ENCODE results near the gene COMTD1.
"Not testable (repeated sequence)": the region's sequence is repeated elsewhere in the genome, so short reads cannot be mapped to it uniquely, and the experiment has no call there.

Gene COMTD1

DNA sequence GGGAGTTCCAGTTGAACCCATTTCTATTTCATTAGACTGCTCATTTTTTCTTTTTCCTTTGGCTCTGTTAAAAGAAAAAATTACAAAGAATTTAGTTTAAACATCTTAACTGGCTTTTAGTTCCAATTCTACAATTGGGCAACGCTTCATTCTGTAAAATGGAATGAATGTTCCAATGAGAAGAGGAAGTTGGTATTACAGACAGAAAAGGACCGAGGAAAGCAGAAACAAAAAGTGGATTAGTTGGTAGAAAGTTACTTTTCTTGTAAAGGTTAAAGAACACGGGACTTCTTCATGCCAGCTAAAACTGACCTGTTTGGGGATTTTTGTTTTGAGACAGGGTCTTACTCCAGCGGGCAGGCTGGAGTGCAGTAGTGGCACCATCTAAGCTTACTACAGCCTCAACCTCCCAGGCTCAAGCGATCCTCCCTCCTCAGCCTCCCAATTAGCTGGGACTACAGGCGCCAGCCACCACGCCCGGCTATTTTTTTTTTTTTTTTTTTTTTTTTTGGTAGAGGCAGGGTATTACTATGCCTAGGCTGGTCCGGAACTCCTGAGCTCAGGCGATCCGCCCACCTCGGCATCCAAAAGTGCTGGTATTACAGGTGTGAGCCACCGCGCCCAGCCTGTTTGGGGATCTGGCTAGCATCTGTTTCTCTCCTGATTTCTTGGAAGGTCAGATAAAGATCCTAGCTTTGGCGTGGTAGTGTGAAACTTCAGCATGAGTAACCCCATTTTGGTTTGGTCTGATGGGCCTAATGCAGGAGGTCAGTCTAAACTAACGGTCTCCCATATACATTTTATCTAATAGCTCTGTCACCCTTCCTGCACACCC is 26.5 kb downstream of the COMTD1 start:
- Histone ChIP-seq H3K4me1 (no peaks in the 10 kb centered on the region), H3K4me3 (ENCODE audit: low read depth, low read length) (peak overlapping the region; percentile 88), H3K9me3 (no peaks in the 10 kb centered on the region), H3K36me3 (peaks cover 37% of the 10 kb centered on the region), H3K27me3 (no peaks in the 10 kb centered on the region)
- TF ChIP-seq CTCF (IDR thresholded peaks at IDR 0.05; ENCODE audit: low read depth, low read length) = no peak
- no peak for DNase-seq

GRCh38 chr10:75208181-75208580 is 27.6 kb downstream of the COMTD1 start:
- H3K9me3 ChIP-seq = no peaks in the 10 kb centered on the region
- H3K36me3 ChIP-seq = peaks cover 26% of the 10 kb centered on the region
- no peak for DNase-seq
- no peaks in the 10 kb centered on the region for H3K27me3 ChIP-seq
- H3K4me1 ChIP-seq = no peaks in the 10 kb centered on the region
- no peak overlapping the region for H3K4me3 ChIP-seq (ENCODE audit: low read depth, low read length)
- TF ChIP-seq CTCF (IDR thresholded peaks at IDR 0.05; ENCODE audit: low read depth, low read length) = no peak

GRCh38 chr10:75207857-75208144 is 28.0 kb downstream of the COMTD1 start:
- Histone ChIP-seq H3K4me3 (ENCODE audit: low read depth, low read length) (no peak overlapping the region), H3K4me1 (no peaks in the 10 kb centered on the region), H3K27me3 (no peaks in the 10 kb centered on the region), H3K9me3 (no peaks in the 10 kb centered on the region), H3K36me3 (peaks cover 22% of the 10 kb centered on the region)
- DNase-seq = no peak
- no peak for TF ChIP-seq CTCF (IDR thresholded peaks at IDR 0.05; ENCODE audit: low read depth, low read length)

DNA sequence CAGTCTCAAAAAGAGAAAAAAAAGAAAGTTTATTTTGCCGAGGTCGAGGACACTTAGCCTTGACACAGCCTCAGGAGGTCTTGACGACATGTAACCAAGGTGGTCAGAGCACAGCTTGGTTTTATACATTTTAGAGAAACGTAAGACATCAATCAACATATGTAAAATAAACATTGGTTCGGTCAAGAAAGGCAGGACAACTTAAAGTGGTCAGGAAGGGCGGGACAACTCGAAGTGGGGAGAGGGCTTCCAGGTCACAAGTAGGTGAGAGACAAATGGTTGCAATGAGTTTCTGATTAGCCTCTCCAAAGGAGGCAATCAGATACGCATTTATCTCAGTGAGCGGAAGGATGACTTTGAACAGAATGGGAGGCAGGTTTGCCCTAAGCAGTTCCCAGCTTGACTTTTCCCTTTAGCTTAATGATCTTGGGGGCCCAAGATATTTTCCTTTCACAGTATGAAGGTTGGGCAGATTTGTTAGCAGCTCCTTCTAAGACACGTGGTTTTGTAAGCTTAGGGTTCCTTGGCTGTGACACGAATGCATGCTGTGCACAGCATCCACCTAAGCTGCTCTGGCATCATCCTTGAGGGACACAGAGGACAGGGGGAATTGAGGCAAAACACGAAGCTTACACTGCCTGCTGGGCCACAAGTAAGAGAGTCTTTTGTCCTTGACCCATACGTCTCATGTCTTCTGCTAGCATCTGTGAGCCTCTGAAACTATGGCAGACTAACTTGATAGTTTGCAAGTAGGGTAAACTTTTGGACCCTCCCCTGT is 28.5 kb downstream of the COMTD1 start:
- Histone ChIP-seq H3K4me1 (no peaks in the 10 kb centered on the region), H3K36me3 (peaks cover 16% of the 10 kb centered on the region), H3K27me3 (no peaks in the 10 kb centered on the region), H3K4me3 (ENCODE audit: low read depth, low read length) (no peak overlapping the region), H3K9me3 (no peaks in the 10 kb centered on the region)
- TF ChIP-seq CTCF (IDR thresholded peaks at IDR 0.05; ENCODE audit: low read depth, low read length) = no peak
- DNase-seq = no peak

- H3K27me3 ChIP-seq; H3K9me3 ChIP-seq; DNase-seq; H3K4me1 ChIP-seq; H3K4me3 ChIP-seq (ENCODE audit: low read depth, low read length): not testable (repeated sequence)
- peaks cover 10% of the 10 kb centered on the region for H3K36me3 ChIP-seq
Observed at GRCh38 chr10:75206638-75207037, 29.1 kb downstream of the COMTD1 start.

DNA sequence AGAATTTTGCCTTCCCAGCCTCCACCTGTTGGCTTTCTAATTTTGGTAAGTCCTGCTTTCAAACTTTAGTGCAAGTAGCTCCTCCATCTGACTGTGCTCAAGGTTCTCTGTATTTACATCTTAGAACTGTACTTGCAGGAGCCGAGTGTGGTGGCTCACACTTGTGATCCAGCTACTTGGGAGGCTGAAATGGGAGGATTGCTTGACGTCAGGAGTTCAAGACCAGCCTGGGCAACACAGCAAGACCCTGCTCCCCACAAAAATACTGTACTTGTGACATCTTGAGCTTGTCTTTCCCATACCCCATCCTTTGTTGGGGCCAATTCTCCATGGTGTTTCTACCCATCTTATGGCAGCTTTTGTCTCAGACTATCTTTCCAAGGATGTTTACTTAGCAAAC is 29.8 kb downstream of the COMTD1 start:
- Histone ChIP-seq H3K9me3 (no peaks in the 10 kb centered on the region), H3K4me3 (ENCODE audit: low read depth, low read length) (no peak overlapping the region), H3K36me3 (peaks cover 3% of the 10 kb centered on the region), H3K27me3 (no peaks in the 10 kb centered on the region), H3K4me1 (no peaks in the 10 kb centered on the region)
- no peak for TF ChIP-seq CTCF (IDR thresholded peaks at IDR 0.05; ENCODE audit: low read depth, low read length)
- no peak for DNase-seq

All from BE2C (cell line).